SK-N-SH (cell line): ENCODE results near the gene MYO1H. TPM values are rescaled to one million over a fixed set of nuclear protein-coding genes. Genes with fewer than 3 reads are reported as not detected.

Experiments used
- CTCF ChIA-PET: fragments of 300-600, 350-600 bp; formaldehyde crosslinking; extraction: SDS; loops from one replicate; lab custom pipeline; 2021; lab: Yijun Ruan, JAX
- POLR2A ChIA-PET: fragments of 350-600 bp; sonication (Branson Sonifier 250); formaldehyde crosslinking; extraction: SDS; loops from one replicate; lab custom pipeline; 2020; ENCODE audit warnings: antibody characterized with exemption, inconsistent platforms; lab: Yijun Ruan, JAX
- DNase-seq: peaks from one replicate; pipeline ENCODE4 v3.0.0; 2012
- H2AFZ ChIP-seq: fragments of 200-600 bp; sonication (generic); 2 replicates; pipeline ENCODE4 v1.8.1; 2016; ENCODE audit warnings: antibody characterized with exemption, mild to moderate bottlenecking, low read depth
- H3F3A ChIP-seq: fragments of 200-600 bp; sonication (generic); replicated peaks from 2 replicates; pipeline ENCODE3; 2016; ENCODE audit warnings: antibody characterized with exemption, mild to moderate bottlenecking; ENCODE audit not compliant: insufficient read depth
- H3K27ac ChIP-seq, 2 experiments: fragments of 200-500 bp in 1 of 2; fragments of 200-600 bp in 1 of 2; sonication (Bioruptor generic) in 1 of 2; sonication (generic), shearing (Covaris generic) in 1 of 2; 2 replicates each; pipeline versions ENCODE4 v1.5.1 to v1.6.1; 2014 to 2016; ENCODE audit warnings: low read depth in 2 of 2, inconsistent platforms in 1 of 2, low read length in 1 of 2, mild to moderate bottlenecking in 1 of 2, mixed read lengths in 1 of 2
- H3K27me3 ChIP-seq: fragments of 200-600 bp; sonication (generic), shearing (Covaris generic); 2 replicates; pipeline ENCODE4 v1.6.1; 2016; ENCODE audit warnings: mixed run types; ENCODE audit not compliant: insufficient read depth
- H3K36me3 ChIP-seq, 2 experiments: fragments of 200-500 bp in 1 of 2; fragments of 200-600 bp in 1 of 2; sonication (Bioruptor generic) in 1 of 2; sonication (generic) in 1 of 2; replicated peaks in 1 of 2; 2 replicates each; pipeline versions ENCODE3 to v1.5.1; 2014 to 2016; ENCODE audit warnings: low read length in 1 of 2, mild to moderate bottlenecking in 1 of 2; ENCODE audit not compliant: insufficient read depth in 2 of 2, control insufficient read depth in 1 of 2
- H3K4me1 ChIP-seq, 2 experiments: fragments of 200-500 bp in 1 of 2; fragments of 200-600 bp in 1 of 2; sonication (Bioruptor generic) in 1 of 2; sonication (generic), shearing (Covaris generic) in 1 of 2; 2 replicates each; pipeline versions ENCODE4 v1.5.1 to v1.6.1; 2014 to 2016; ENCODE audit warnings: low read depth in 1 of 2, low read length in 1 of 2, mixed run types in 1 of 2; ENCODE audit not compliant: insufficient read depth in 2 of 2, control insufficient read depth in 1 of 2
- H3K4me2 ChIP-seq: fragments of 200-600 bp; sonication (generic), shearing (Covaris generic); 2 replicates; pipeline ENCODE4 v1.6.1; 2017; ENCODE audit warnings: mixed run types
- H3K4me3 ChIP-seq, 2 experiments: fragments of 200-500 bp in 1 of 2; fragments of 200-600 bp in 1 of 2; sonication (Bioruptor generic) in 1 of 2; sonication (generic), shearing (Covaris generic) in 1 of 2; 2 replicates each; pipeline versions ENCODE4 v1.5.1 to v1.8.1; 2014 to 2016; ENCODE audit warnings: low read depth in 2 of 2, inconsistent platforms in 1 of 2, low read length in 1 of 2, mild to moderate bottlenecking in 1 of 2, mixed read lengths in 1 of 2, moderate library complexity in 1 of 2
- H3K79me2 ChIP-seq: fragments of 200-600 bp; sonication (generic); 2 replicates; pipeline ENCODE4 v1.8.1; 2017; ENCODE audit warnings: mild to moderate bottlenecking; ENCODE audit not compliant: insufficient read depth
- H3K9ac ChIP-seq: fragments of 200-600 bp; sonication (generic); 2 replicates; pipeline ENCODE4 v1.6.1; 2017; ENCODE audit warnings: mixed run types
- H3K9me2 ChIP-seq: fragments of 200-600 bp; sonication (generic); 2 replicates; pipeline ENCODE4 v1.6.1; 2017; ENCODE audit warnings: mixed run types
- H3K9me3 ChIP-seq: fragments of 200-600 bp; sonication (generic); 2 replicates; pipeline ENCODE4 v1.6.1; 2017; ENCODE audit warnings: mixed run types, mild to moderate bottlenecking, moderate library complexity
- H4K20me1 ChIP-seq: fragments of 200-600 bp; sonication (generic); 2 replicates; pipeline ENCODE4 v1.6.1; 2017; ENCODE audit warnings: mild to moderate bottlenecking, mixed run types; ENCODE audit not compliant: insufficient read depth
- CHD2 ChIP-seq: fragments of 150-350 bp; IDR thresholded peaks from 2 replicates; pipeline ENCODE4 v1.6.1; 2018; ENCODE audit warnings: low read length; ENCODE audit not compliant: partially characterized antibody
- ELF1 ChIP-seq: IDR thresholded peaks from 2 replicates; pipeline ENCODE4 v1.4.0; 2012
- FOSL2 ChIP-seq: IDR thresholded peaks from 2 replicates; pipeline ENCODE4 v1.4.0; 2012; ENCODE audit warnings: low read depth, mild to moderate bottlenecking, moderate library complexity, borderline replicate concordance
- FOXJ3 ChIP-seq: sonication (generic); formaldehyde crosslinking; IDR thresholded peaks from 2 replicates; pipeline ENCODE4 v1.5.1; 2020; ENCODE audit warnings: mild to moderate bottlenecking, missing genetic modification reagents
- GABPA ChIP-seq: IDR thresholded peaks from 2 replicates; pipeline ENCODE4 v1.4.0; 2012; ENCODE audit warnings: low read depth, mild to moderate bottlenecking
- GATA2 ChIP-seq: sonication (generic); formaldehyde crosslinking; IDR thresholded peaks from 2 replicates; pipeline ENCODE4 v1.5.0; 2020; ENCODE audit warnings: mild to moderate bottlenecking, missing genetic modification reagents
- JUND ChIP-seq: IDR thresholded peaks from 2 replicates; pipeline ENCODE4 v1.4.0; 2012
- POLR2AphosphoS5 ChIP-seq: IDR thresholded peaks from 2 replicates; pipeline ENCODE4 v1.6.1; 2012; ENCODE audit warnings: low read depth, low read length
- RAD21 ChIP-seq: IDR thresholded peaks from 2 replicates; pipeline ENCODE4 v1.6.1; 2012; ENCODE audit warnings: mild to moderate bottlenecking, low read length
- RCOR1 ChIP-seq: fragments of 150-350 bp; IDR thresholded peaks from 2 replicates; pipeline ENCODE4 v1.6.1; 2017; ENCODE audit warnings: antibody characterized with exemption, low read length
- RFX5 ChIP-seq: IDR thresholded peaks from 2 replicates; pipeline ENCODE4 v1.6.1; 2012; ENCODE audit warnings: mild to moderate bottlenecking, improper control_type of control experiment, low read length
- RXRA ChIP-seq: IDR thresholded peaks from 2 replicates; pipeline ENCODE4 v1.4.0; 2012; ENCODE audit warnings: low read depth, mild to moderate bottlenecking, borderline replicate concordance
- SIN3A ChIP-seq: IDR thresholded peaks from 2 replicates; pipeline ENCODE4 v1.6.1; 2012; ENCODE audit warnings: low read depth, mild to moderate bottlenecking, low read length, moderate library complexity, borderline replicate concordance
- SMC3 ChIP-seq: IDR thresholded peaks from 2 replicates; pipeline ENCODE4 v1.6.1; 2012; ENCODE audit warnings: low read depth, low read length, improper control_type of control experiment
- TEAD4 ChIP-seq: IDR thresholded peaks from 2 replicates; pipeline ENCODE4 v1.4.0; 2012; ENCODE audit warnings: mild to moderate bottlenecking, borderline replicate concordance; ENCODE audit not compliant: insufficient read depth
- YY1 ChIP-seq: IDR thresholded peaks from 2 replicates; pipeline ENCODE4 v1.4.0; 2012; ENCODE audit warnings: low read depth, mild to moderate bottlenecking
- WGBS: methylation state at CpG from one replicate; pipeline ENCODE4 v1.1.6; 2017; ENCODE audit warnings: low lambda C conversion rate; 5-methylcytosine and 5-hydroxymethylcytosine counted together
- polyA plus RNA-seq, 3 experiments: library from polyadenylated mRNA; depleted of rRNA; stranded (reverse); fragments of >200 nt; gene quantifications; 2 replicates each; pipeline ENCODE4 v1.2.3, GENCODE V29; 2012
- TF ChIP-seq, protein P1 (sequence below): IDR thresholded peaks from 2 replicates; pipeline ENCODE4 v1.6.1; 2012; ENCODE audit warnings: mild to moderate bottlenecking, low read depth, low read length, moderate library complexity
- TF ChIP-seq, protein P2 (sequence below): IDR thresholded peaks from 2 replicates; pipeline ENCODE4; 2012
- TF ChIP-seq, protein P3 (sequence below): fragments of 150-350 bp; IDR thresholded peaks from 2 replicates; pipeline ENCODE4 v1.6.1; 2017; ENCODE audit warnings: antibody characterized with exemption, low read length, low read depth, borderline replicate concordance
- TF ChIP-seq, protein P4 (sequence below): fragments of 150-350 bp; IDR thresholded peaks from 2 replicates; pipeline ENCODE4 v1.6.1; 2016; ENCODE audit warnings: mild to moderate bottlenecking, low read depth, low read length

The MYO1H gene
- polyA plus RNA-seq, 1 of the 3 experiments (the other 2 are of a cell fraction): not detected

DNA sequence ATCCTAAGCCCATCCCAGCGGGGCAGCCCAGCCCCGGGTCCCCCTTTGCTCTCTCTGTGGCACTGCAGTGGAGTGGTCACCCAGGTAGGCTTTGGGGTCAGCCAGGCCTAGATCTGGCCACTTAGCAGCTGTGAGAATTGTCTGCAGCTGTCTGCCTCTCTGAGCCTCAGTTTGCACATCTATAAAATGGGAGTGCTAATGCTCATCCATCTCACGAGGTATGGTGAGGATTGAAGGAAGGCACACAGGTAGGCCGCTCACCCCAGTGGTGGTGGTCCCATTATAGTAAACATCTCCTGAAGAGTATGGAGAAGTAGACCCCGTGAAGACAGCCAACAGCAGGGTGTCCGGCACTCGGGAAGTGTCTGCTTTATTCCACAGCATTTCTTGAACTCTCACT lies 47.9 kb upstream of the MYO1H start:
- Histone ChIP-seq H3K4me2 (no peak overlapping the region), H3K9me2 (no peaks in the 10 kb centered on the region), H3K4me3 (no peak overlapping the region), H3K27me3 (no peaks in the 10 kb centered on the region; the same call in 1 of the 2 replicates), H2AFZ (no peak overlapping the region), H3K9me3 (no peaks in the 10 kb centered on the region), H3K79me2 (no peaks in the 10 kb centered on the region), H4K20me1 (no peaks in the 10 kb centered on the region), H3K27ac (no peak overlapping the region), H3K36me3 (no peaks in the 10 kb centered on the region), H3K9ac (no peak overlapping the region), H3F3A (no peaks in the 10 kb centered on the region), H3K4me1 (peaks cover 0 to 3% of the 10 kb centered on the region in 2 experiments; a peak in 1 of 4 replicates)
- ChIA-PET CTCF (interaction anchor here (3.4 kb wide), 1 partner anchor 94 kb away, joined by 11 read pairs; no protein-coding TSS in a partner anchor), POLR2A (no interaction called here)
- DNase-seq: no peak
- WGBS: 70% methylated on average over 6 of the region's 7 CpGs
- TF ChIP-seq FOXJ3: no peak
- TF ChIP-seq, protein P1, sequence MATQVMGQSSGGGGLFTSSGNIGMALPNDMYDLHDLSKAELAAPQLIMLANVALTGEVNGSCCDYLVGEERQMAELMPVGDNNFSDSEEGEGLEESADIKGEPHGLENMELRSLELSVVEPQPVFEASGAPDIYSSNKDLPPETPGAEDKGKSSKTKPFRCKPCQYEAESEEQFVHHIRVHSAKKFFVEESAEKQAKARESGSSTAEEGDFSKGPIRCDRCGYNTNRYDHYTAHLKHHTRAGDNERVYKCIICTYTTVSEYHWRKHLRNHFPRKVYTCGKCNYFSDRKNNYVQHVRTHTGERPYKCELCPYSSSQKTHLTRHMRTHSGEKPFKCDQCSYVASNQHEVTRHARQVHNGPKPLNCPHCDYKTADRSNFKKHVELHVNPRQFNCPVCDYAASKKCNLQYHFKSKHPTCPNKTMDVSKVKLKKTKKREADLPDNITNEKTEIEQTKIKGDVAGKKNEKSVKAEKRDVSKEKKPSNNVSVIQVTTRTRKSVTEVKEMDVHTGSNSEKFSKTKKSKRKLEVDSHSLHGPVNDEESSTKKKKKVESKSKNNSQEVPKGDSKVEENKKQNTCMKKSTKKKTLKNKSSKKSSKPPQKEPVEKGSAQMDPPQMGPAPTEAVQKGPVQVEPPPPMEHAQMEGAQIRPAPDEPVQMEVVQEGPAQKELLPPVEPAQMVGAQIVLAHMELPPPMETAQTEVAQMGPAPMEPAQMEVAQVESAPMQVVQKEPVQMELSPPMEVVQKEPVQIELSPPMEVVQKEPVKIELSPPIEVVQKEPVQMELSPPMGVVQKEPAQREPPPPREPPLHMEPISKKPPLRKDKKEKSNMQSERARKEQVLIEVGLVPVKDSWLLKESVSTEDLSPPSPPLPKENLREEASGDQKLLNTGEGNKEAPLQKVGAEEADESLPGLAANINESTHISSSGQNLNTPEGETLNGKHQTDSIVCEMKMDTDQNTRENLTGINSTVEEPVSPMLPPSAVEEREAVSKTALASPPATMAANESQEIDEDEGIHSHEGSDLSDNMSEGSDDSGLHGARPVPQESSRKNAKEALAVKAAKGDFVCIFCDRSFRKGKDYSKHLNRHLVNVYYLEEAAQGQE: no peak
- no peak for TF ChIP-seq RFX5
- no peak for TF ChIP-seq GABPA
- TF ChIP-seq GATA2: no peak
- TF ChIP-seq SMC3: no peak
- TF ChIP-seq CHD2: no peak
- no peak for TF ChIP-seq RXRA
- no peak for TF ChIP-seq FOSL2
- TF ChIP-seq YY1: no peak
- no peak for TF ChIP-seq RAD21
- TF ChIP-seq JUND: no peak
- no peak for TF ChIP-seq TEAD4
- TF ChIP-seq RCOR1: no peak
- TF ChIP-seq, protein P2, sequence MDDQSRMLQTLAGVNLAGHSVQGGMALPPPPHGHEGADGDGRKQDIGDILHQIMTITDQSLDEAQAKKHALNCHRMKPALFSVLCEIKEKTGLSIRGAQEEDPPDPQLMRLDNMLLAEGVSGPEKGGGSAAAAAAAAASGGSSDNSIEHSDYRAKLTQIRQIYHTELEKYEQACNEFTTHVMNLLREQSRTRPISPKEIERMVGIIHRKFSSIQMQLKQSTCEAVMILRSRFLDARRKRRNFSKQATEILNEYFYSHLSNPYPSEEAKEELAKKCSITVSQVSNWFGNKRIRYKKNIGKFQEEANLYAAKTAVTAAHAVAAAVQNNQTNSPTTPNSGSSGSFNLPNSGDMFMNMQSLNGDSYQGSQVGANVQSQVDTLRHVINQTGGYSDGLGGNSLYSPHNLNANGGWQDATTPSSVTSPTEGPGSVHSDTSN: no peak
- no peak for TF ChIP-seq POLR2AphosphoS5
- TF ChIP-seq, protein P3, sequence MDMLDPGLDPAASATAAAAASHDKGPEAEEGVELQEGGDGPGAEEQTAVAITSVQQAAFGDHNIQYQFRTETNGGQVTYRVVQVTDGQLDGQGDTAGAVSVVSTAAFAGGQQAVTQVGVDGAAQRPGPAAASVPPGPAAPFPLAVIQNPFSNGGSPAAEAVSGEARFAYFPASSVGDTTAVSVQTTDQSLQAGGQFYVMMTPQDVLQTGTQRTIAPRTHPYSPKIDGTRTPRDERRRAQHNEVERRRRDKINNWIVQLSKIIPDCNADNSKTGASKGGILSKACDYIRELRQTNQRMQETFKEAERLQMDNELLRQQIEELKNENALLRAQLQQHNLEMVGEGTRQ: no peak
- TF ChIP-seq SIN3A: no peak
- TF ChIP-seq, protein P4, sequence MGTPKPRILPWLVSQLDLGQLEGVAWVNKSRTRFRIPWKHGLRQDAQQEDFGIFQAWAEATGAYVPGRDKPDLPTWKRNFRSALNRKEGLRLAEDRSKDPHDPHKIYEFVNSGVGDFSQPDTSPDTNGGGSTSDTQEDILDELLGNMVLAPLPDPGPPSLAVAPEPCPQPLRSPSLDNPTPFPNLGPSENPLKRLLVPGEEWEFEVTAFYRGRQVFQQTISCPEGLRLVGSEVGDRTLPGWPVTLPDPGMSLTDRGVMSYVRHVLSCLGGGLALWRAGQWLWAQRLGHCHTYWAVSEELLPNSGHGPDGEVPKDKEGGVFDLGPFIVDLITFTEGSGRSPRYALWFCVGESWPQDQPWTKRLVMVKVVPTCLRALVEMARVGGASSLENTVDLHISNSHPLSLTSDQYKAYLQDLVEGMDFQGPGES: no peak
- no peak for TF ChIP-seq ELF1
